Kidney epithelial cell (primary cell): ENCODE results near the gene ADM2. TPM values are rescaled to one million over a fixed set of nuclear protein-coding genes. Genes with fewer than 3 reads are reported as not detected.
"Not testable (repeated sequence)": the region's sequence is repeated elsewhere in the genome, so short reads cannot be mapped to it uniquely, and the experiment has no call there.

Experiments
- DNase-seq: peaks from one replicate; pipeline ENCODE4 v3.0.0-alpha.2; 2010; ENCODE audit warnings: low read depth
- H3K27me3 ChIP-seq: 2 replicates; pipeline ENCODE4 v1.6.0; 2011; ENCODE audit warnings: low read length; ENCODE audit not compliant: control insufficient read depth, insufficient read depth
- H3K36me3 ChIP-seq: 2 replicates; pipeline ENCODE4 v1.5.1; 2011; ENCODE audit warnings: low read length; ENCODE audit not compliant: control insufficient read depth, insufficient read depth
- H3K4me3 ChIP-seq: 2 replicates; pipeline ENCODE4 v1.5.1; 2011; ENCODE audit warnings: low read depth, mild to moderate bottlenecking, control low read depth, low read length
- CTCF ChIP-seq: IDR thresholded peaks from 2 replicates; pipeline ENCODE4 v1.5.1; 2011; ENCODE audit warnings: mild to moderate bottlenecking, moderate library complexity, low read length, control low read depth, inconsistent platforms; ENCODE audit not compliant: insufficient read depth, poor library complexity, severe bottlenecking
- total RNA-seq: library from RNA; depleted of rRNA; stranded (reverse); fragments of >200 nt; gene quantifications from 2 replicates; pipeline ENCODE4 v1.2.3, GENCODE V29; 2015

Gene ADM2
- total RNA-seq, 1 donor from 2014 or later, result 27.3 TPM

GRCh38 chr22:50517495-50518260, 36.3 kb downstream of the ADM2 start:
- no peak for DNase-seq
- no peaks in the 10 kb centered on the region for H3K36me3 ChIP-seq
- H3K27me3 ChIP-seq, result no peaks in the 10 kb centered on the region
- H3K4me3 ChIP-seq, result no peak overlapping the region
- TF ChIP-seq CTCF, result no peak

GRCh38 chr22:50518606-50519005, 37.3 kb downstream of the ADM2 start:
- Histone ChIP-seq H3K27me3 (no peaks in the 10 kb centered on the region), H3K36me3 (peaks cover 2% of the 10 kb centered on the region), H3K4me3 (no peak overlapping the region)
- no peak for TF ChIP-seq CTCF
- DNase-seq, result no peak

GRCh38 chr22:50519151-50519550, 37.8 kb downstream of the ADM2 start:
- no peak for TF ChIP-seq CTCF
- Histone ChIP-seq H3K4me3 (no peak overlapping the region), H3K36me3 (peaks cover 4% of the 10 kb centered on the region), H3K27me3 (no peaks in the 10 kb centered on the region)
- DNase-seq, result no peak

GRCh38 chr22:50520184-50520583, 38.8 kb downstream of the ADM2 start:
- H3K36me3 ChIP-seq, H3K4me3 ChIP-seq, DNase-seq: not testable (repeated sequence)

GRCh38 chr22:50520826-50521453, 39.6 kb downstream of the ADM2 start:
- no peak for DNase-seq
- H3K36me3 ChIP-seq, result peaks cover 4% of the 10 kb centered on the region
- TF ChIP-seq CTCF, result no peak
- no peak overlapping the region for H3K4me3 ChIP-seq
- no peaks in the 10 kb centered on the region for H3K27me3 ChIP-seq

More at GRCh38 chr22:50520184-50520583, 38.8 kb downstream of the ADM2 start:
- not testable (repeated sequence) for H3K27me3 ChIP-seq

GRCh38 chr22:50521710-50522109, 40.4 kb downstream of the ADM2 start:
- TF ChIP-seq CTCF, result no peak
- H3K36me3 ChIP-seq, result peaks cover 4% of the 10 kb centered on the region
- no peak for DNase-seq
- H3K4me3 ChIP-seq, result no peak overlapping the region
- H3K27me3 ChIP-seq, result no peaks in the 10 kb centered on the region
